ENCODE results near the gene PLXNC1. TPM values are rescaled to one million over a fixed set of nuclear protein-coding genes. Genes with fewer than 3 reads are reported as not detected.
"Not testable (repeated sequence)": the region's sequence is repeated elsewhere in the genome, so short reads cannot be mapped to it uniquely, and the experiment has no call there.

PLXNC1 gene
- total RNA-seq, 1 donor from 2014 or later: 14.2 TPM

- peaks cover 6% of the 10 kb centered on the region for H3K4me1 ChIP-seq
- H3K4me3 ChIP-seq: no peak overlapping the region
- no peak overlapping the region for H3K27ac ChIP-seq
- no peaks in the 10 kb centered on the region for H3K9me3 ChIP-seq
- H3K27me3 ChIP-seq: no peaks in the 10 kb centered on the region
- no peak for DNase-seq (ENCODE audit: extremely low spot score in 2 of 2)
- TF ChIP-seq POLR2AphosphoS5 (IDR thresholded peaks at IDR 0.05; ENCODE audit: insufficient read depth in 1 of 2, low read depth in 1 of 2) (no peak), POLR2A (IDR thresholded peaks at IDR 0.05) (no peak), CTCF (IDR thresholded peaks at IDR 0.05) (no peak)
- intact Hi-C loops (cut with DNase I): no loop called here
- H3K36me3 ChIP-seq: peaks cover 0 to 5% of the 10 kb centered on the region in 2 donors
Measured at GRCh38 chr12:94309373-94309772, 161.0 kb downstream of the PLXNC1 start.

GRCh38 chr12:94312378-94312777 lies 164.0 kb downstream of the PLXNC1 start:
- Histone ChIP-seq H3K27me3 (no peaks in the 10 kb centered on the region), H3K27ac (no peak overlapping the region), H3K4me3 (no peak overlapping the region), H3K9me3 (no peaks in the 10 kb centered on the region), H3K4me1 (no peaks in the 10 kb centered on the region), H3K36me3 (no peaks in the 10 kb centered on the region)
- intact Hi-C loops (cut with DNase I): no loop called here
- no peak for DNase-seq (ENCODE audit: extremely low spot score in 2 of 2)
- TF ChIP-seq POLR2AphosphoS5 (IDR thresholded peaks at IDR 0.05; ENCODE audit: insufficient read depth in 1 of 2, low read depth in 1 of 2) (no peak), POLR2A (IDR thresholded peaks at IDR 0.05) (no peak), CTCF (IDR thresholded peaks at IDR 0.05) (no peak)

- H3K4me1 ChIP-seq; H3K4me3 ChIP-seq; H3K27me3 ChIP-seq; H3K27ac ChIP-seq; H3K36me3 ChIP-seq; DNase-seq (ENCODE audit: extremely low spot score in 2 of 2); intact Hi-C loops (cut with DNase I): not testable (repeated sequence)
- H3K9me3 ChIP-seq: peaks cover 14% of the 10 kb centered on the region
Measured at GRCh38 chr12:94316600-94316999, 168.2 kb downstream of the PLXNC1 start.

GRCh38 chr12:94318181-94318580 lies 169.8 kb downstream of the PLXNC1 start:
- no peak for DNase-seq (ENCODE audit: extremely low spot score in 2 of 2)

GRCh38 chr12:94320109-94320508 lies 171.7 kb downstream of the PLXNC1 start:
- intact Hi-C loops (cut with DNase I): no loop called here

More at GRCh38 chr12:94318181-94318580, 169.8 kb downstream of the PLXNC1 start:
- H3K9me3 ChIP-seq: peaks cover 14% of the 10 kb centered on the region
- no peak overlapping the region for H3K4me3 ChIP-seq
- peaks cover 0 to 8% of the 10 kb centered on the region in 2 donors for H3K36me3 ChIP-seq
- no peak for TF ChIP-seq POLR2AphosphoS5 (IDR thresholded peaks at IDR 0.05; ENCODE audit: insufficient read depth in 1 of 2, low read depth in 1 of 2)
- H3K27ac ChIP-seq: no peak overlapping the region
- no peaks in the 10 kb centered on the region for H3K27me3 ChIP-seq
- H3K4me1 ChIP-seq: no peaks in the 10 kb centered on the region
- intact Hi-C loops (cut with DNase I): no loop called here

GRCh38 chr12:94322346-94322745 lies 174.0 kb downstream of the PLXNC1 start:
- H3K27me3 ChIP-seq: no peaks in the 10 kb centered on the region
- peaks cover 0 to 10% of the 10 kb centered on the region in 2 donors for H3K36me3 ChIP-seq
- TF ChIP-seq POLR2AphosphoS5 (IDR thresholded peaks at IDR 0.05; ENCODE audit: insufficient read depth in 1 of 2, low read depth in 1 of 2) (no peak), CTCF (IDR thresholded peaks at IDR 0.05) (no peak), POLR2A (IDR thresholded peaks at IDR 0.05) (no peak)
- intact Hi-C loops (cut with DNase I): no loop called here
- peaks cover 14% of the 10 kb centered on the region for H3K9me3 ChIP-seq
- H3K4me3 ChIP-seq: no peak overlapping the region
- no peak overlapping the region for H3K27ac ChIP-seq
- no peak for DNase-seq (ENCODE audit: extremely low spot score in 2 of 2)
- H3K4me1 ChIP-seq: no peaks in the 10 kb centered on the region

More at GRCh38 chr12:94320109-94320508, 171.7 kb downstream of the PLXNC1 start:
- Histone ChIP-seq H3K4me3 (no peak overlapping the region), H3K9me3 (peaks cover 14% of the 10 kb centered on the region), H3K27ac (no peak overlapping the region), H3K4me1 (no peaks in the 10 kb centered on the region), H3K36me3 (peaks cover 0 to 10% of the 10 kb centered on the region in 2 donors), H3K27me3 (no peaks in the 10 kb centered on the region)
- TF ChIP-seq POLR2AphosphoS5 (IDR thresholded peaks at IDR 0.05; ENCODE audit: insufficient read depth in 1 of 2, low read depth in 1 of 2): no peak
- no peak for DNase-seq (ENCODE audit: extremely low spot score in 2 of 2)
